ENCODE measurements around the gene INPP1.
"Not testable (repeated sequence)": the region's sequence is repeated elsewhere in the genome, so short reads cannot be mapped to it uniquely, and the experiment has no call there.

DNA sequence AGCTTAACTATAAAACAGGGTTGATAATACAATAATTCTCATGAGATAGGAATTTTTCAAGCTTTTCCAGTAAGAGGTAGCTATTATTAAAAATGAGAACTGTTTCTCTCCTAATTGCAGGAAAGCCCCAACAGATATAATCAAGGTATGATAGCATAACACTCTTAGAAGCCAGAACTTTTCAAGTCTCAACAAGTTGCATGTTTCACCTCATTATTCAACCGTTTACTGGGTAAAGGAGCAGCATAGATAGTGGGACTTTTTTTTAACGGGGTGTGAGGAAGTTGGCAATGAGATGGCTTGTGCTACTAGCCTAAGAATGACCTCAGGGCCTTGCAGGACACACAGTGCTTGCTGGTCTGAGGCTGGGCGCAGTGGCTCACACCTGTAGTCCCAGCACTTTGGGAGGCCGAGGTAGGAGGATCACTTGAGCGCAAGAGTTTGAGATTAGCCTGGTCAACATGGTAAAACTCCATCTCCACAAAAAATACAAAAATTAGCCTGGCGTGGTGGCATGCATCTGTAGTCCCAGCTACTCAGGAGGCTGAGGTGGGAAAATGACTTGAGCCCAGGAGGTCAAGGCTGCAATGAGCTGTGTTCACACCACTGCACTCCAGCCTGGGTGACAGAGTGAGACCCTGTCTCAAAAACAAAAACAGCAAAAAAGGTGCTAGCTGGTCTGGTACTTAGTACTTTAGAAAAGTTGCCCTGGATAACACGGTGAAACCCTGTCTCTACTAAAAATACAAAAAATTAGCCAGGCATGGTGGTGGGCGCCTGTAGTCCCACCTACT is 15.5 kb downstream of the INPP1 start:
- TF ChIP-seq, protein P1, sequence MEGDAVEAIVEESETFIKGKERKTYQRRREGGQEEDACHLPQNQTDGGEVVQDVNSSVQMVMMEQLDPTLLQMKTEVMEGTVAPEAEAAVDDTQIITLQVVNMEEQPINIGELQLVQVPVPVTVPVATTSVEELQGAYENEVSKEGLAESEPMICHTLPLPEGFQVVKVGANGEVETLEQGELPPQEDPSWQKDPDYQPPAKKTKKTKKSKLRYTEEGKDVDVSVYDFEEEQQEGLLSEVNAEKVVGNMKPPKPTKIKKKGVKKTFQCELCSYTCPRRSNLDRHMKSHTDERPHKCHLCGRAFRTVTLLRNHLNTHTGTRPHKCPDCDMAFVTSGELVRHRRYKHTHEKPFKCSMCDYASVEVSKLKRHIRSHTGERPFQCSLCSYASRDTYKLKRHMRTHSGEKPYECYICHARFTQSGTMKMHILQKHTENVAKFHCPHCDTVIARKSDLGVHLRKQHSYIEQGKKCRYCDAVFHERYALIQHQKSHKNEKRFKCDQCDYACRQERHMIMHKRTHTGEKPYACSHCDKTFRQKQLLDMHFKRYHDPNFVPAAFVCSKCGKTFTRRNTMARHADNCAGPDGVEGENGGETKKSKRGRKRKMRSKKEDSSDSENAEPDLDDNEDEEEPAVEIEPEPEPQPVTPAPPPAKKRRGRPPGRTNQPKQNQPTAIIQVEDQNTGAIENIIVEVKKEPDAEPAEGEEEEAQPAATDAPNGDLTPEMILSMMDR (IDR thresholded peaks at IDR 0.05; ENCODE audit: poor library complexity), result not testable (repeated sequence)
- not testable (repeated sequence) for TF ChIP-seq EZH2phosphoT487 (IDR thresholded peaks at IDR 0.05; ENCODE audit: low read depth, severe bottlenecking, unreplicated experiment)
